Tibial artery (tissue), 4 donors: ENCODE measurements around the gene PTPRH.

Experiments
- DNase-seq, 2 donors: peaks; one replicate each; pipeline ENCODE4 v3.0.0-alpha.2; 2019
- H3K27ac ChIP-seq, 2 donors: fragments of 200-600 bp; sonication (generic) in 1 of 2; 1 replicate in 1 of 2; 2 replicates in 1 of 2; pipeline ENCODE4 v1.5.1; 2018 to 2019; ENCODE audit warnings: mild to moderate bottlenecking in 1 of 2
- H3K27me3 ChIP-seq, 2 donors: fragments of 200-600 bp; sonication (generic) in 1 of 2; one replicate each; pipeline versions ENCODE4 v1.5.1 to v1.6.0; 2016 to 2019
- H3K36me3 ChIP-seq, 3 donors: fragments of 200-600 bp; sonication (generic) in 2 of 3; one replicate each; pipeline ENCODE4 v1.5.1; 2016 to 2019; ENCODE audit warnings: mild to moderate bottlenecking in 2 of 3
- H3K4me1 ChIP-seq, 4 donors: fragments of 200-600 bp; sonication (generic) in 2 of 4; 1 replicate in 3 of 4; 2 replicates in 1 of 4; pipeline ENCODE4 v1.5.1; 2016 to 2019
- H3K4me3 ChIP-seq, 2 donors: fragments of 200-600 bp; sonication (generic) in 1 of 2; 1 replicate in 1 of 2; 2 replicates in 1 of 2; pipeline ENCODE4 v1.5.1; 2018 to 2019; ENCODE audit warnings: mild to moderate bottlenecking in 2 of 2
- H3K9me3 ChIP-seq, 3 donors: fragments of 200-600 bp; sonication (generic) in 1 of 3; one replicate each; pipeline ENCODE4 v1.5.1; 2016 to 2019
- intact Hi-C: fragments of 100-400 bp; cut with DNase I; formaldehyde crosslinking; loops from one replicate; pipeline ENCODE4 v1.15.0; 2023; ENCODE audit warnings: low total_unique reads
- TF ChIP-seq, protein P1 (sequence below), 2 experiments: fragments of 200-600 bp in 1 of 2; fragments of 450-650 bp in 1 of 2; IDR thresholded peaks; one replicate each; pipeline ENCODE4 v1.5.1; 2017 to 2019; ENCODE audit warnings: antibody characterized with exemption in 2 of 2, mild to moderate bottlenecking in 1 of 2, moderate library complexity in 1 of 2

PTPRH gene

GRCh38 chr19:55160986-55161365, 48.3 kb downstream of the PTPRH start:
- TF ChIP-seq, protein P1, sequence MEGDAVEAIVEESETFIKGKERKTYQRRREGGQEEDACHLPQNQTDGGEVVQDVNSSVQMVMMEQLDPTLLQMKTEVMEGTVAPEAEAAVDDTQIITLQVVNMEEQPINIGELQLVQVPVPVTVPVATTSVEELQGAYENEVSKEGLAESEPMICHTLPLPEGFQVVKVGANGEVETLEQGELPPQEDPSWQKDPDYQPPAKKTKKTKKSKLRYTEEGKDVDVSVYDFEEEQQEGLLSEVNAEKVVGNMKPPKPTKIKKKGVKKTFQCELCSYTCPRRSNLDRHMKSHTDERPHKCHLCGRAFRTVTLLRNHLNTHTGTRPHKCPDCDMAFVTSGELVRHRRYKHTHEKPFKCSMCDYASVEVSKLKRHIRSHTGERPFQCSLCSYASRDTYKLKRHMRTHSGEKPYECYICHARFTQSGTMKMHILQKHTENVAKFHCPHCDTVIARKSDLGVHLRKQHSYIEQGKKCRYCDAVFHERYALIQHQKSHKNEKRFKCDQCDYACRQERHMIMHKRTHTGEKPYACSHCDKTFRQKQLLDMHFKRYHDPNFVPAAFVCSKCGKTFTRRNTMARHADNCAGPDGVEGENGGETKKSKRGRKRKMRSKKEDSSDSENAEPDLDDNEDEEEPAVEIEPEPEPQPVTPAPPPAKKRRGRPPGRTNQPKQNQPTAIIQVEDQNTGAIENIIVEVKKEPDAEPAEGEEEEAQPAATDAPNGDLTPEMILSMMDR (IDR thresholded peaks at IDR 0.05): no peak
- intact Hi-C loops: no loop called here
- no peaks in the 10 kb centered on the region for H3K36me3 ChIP-seq
- H3K27me3 ChIP-seq: peaks cover 0 to 90% of the 10 kb centered on the region in 2 donors
- no peak for DNase-seq
- H3K27ac ChIP-seq: no peak overlapping the region
- no peaks in the 10 kb centered on the region for H3K9me3 ChIP-seq
- no peak overlapping the region for H3K4me3 ChIP-seq
- peaks cover 0 to 15% (median 2%) of the 10 kb centered on the region in 4 donors for H3K4me1 ChIP-seq

DNA sequence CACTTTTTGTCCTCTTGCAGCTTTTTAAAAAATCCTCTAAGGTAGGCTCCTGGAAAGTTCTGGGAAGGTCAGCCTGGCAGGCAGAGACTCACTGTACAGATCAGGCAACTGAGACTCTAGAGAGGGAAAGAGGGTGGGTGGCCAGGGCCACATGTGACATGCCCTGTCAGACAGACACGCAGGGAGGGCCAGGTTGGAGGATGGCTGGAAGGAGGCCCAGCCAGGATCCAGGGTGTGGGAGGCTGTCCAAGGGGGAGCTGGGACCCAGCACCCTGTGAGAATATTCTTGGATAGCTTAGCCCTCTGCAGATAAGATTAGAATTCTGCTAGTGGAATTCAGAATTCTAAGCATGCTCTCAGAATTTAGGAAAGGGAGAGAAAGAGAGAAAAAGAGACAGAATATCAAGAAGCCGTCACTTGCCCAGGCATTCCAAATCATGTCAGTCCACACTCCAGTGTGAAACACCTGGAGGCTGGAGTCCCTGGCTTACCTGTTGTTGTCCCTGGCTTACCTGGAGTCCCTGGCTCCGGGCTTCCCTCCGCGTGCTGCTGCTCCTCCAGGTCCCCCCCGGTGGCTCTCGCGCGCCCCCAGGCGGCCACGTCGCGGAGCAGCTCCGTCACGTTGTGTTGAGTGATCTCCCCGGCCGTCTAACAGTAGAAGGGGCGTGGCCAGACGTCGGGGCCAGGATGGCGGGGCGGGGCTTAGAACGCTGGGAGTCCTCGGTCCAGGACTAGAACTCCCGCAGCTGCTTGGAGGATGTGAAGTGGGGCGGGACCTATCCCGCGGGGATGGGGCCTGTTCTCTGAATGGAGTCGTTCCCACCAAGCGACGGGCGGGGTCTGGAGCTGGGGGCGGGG, 48.9 kb downstream of the PTPRH start:
- Histone ChIP-seq H3K36me3 (no peaks in the 10 kb centered on the region), H3K27me3 (peaks cover 0 to 88% of the 10 kb centered on the region in 2 donors), H3K4me3 (no peak overlapping the region), H3K4me1 (peaks cover 0 to 13% (median 3%) of the 10 kb centered on the region in 4 donors), H3K27ac (no peak overlapping the region), H3K9me3 (no peaks in the 10 kb centered on the region)
- intact Hi-C loops: no loop called here
- TF ChIP-seq, protein P1 (IDR thresholded peaks at IDR 0.05): peak; percentile 47 to 48
- DNase-seq: peak; percentile 58 to 78

- Histone ChIP-seq H3K27me3 (peaks cover 0 to 89% of the 10 kb centered on the region in 2 donors), H3K4me3 (no peak overlapping the region), H3K27ac (no peak overlapping the region), H3K36me3 (no peaks in the 10 kb centered on the region), H3K9me3 (no peaks in the 10 kb centered on the region), H3K4me1 (peaks cover 0 to 13% (median 3%) of the 10 kb centered on the region in 4 donors)
- TF ChIP-seq, protein P1 (IDR thresholded peaks at IDR 0.05): no peak
- DNase-seq: no peak
- intact Hi-C loops: no loop called here
These were observed 50.2 kb downstream of the PTPRH start for GRCh38 chr19:55158848-55159749.

DNA sequence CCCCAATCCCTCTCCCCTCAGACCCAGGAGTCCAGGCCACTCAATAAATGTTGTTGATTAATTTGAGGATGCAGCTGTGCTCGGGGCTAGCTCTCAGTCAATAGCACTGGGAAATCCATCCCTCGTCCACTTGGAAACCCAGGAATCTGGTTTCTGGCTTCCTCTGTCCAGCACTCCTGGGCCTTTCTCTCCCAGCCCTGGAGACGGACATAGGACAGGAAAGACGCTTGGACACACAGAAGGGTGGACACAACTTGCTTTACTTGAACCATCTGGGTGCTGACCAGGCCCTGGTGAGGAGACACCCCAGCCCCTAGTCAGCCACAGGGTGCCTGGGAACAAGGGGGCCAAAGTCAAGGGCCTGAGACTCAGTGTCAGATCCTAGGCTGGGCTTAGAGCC, 50.9 kb downstream of the PTPRH start:
- intact Hi-C loops: no loop called here
- Histone ChIP-seq H3K36me3 (no peaks in the 10 kb centered on the region), H3K9me3 (no peaks in the 10 kb centered on the region), H3K4me1 (peaks cover 0 to 13% (median 3%) of the 10 kb centered on the region in 4 donors), H3K4me3 (no peak overlapping the region), H3K27ac (no peak overlapping the region), H3K27me3 (peaks cover 0 to 89% of the 10 kb centered on the region in 2 donors)
- TF ChIP-seq, protein P1 (IDR thresholded peaks at IDR 0.05): no peak
- DNase-seq: no peak

DNA sequence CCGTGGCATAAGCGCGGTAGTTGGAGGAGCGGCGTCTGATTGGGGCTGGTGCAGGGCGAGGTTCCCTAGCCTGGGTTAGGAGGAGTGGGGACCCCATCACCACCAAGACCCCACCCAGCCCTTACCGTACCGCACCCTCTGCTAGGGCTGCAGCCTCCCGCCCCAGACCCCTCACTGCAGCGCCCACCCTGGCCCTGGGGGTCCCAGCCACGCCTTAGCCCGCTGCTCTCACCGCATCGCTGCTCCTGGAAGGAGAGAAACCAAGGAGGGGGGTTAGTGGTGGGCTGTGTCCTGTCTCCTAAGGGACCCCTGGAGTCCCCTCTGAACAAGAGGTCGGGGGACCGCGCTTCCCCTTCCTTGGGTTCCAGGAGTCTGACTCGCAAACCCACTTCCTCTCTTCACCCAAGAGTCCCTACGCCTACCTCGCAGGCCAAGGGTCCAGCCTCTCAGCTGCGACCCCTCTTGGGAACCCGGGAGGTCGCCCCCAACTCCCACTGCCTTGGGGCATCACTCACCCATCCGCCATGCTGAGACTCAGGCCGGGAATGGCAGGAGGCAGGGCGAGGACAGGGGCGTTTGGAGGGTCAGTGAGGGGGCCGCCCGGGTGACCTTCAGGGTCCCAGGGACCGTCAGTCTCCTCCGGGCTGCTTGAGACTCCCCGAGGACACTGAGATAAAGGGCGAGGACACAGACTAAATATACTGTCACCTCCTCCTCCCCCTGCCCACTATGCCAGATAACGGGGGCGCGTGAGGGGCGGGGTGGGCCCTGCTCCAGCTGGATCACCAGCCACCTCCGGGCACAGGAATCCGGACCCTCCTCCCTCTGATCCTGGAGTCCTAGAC, 52.0 kb downstream of the PTPRH start, which contains the start of gene TNNI3:
TNNI3 (minus strand) TSS at position 669 of the 845 bp plus-strand sequence; CDS start at position 526, 143 bp downstream.
- no peak within 1 kb of the TSS for H3K4me3 ChIP-seq
- peaks cover 0 to 13% (median 3%) of the 10 kb centered on the region in 4 donors for H3K4me1 ChIP-seq
- H3K27ac ChIP-seq: no peak within 1 kb of the TSS
- TF ChIP-seq, protein P1 (IDR thresholded peaks at IDR 0.05): no peak
- DNase-seq: no peak
- intact Hi-C loops: no loop called here
- no peaks in the 10 kb centered on the region for H3K9me3 ChIP-seq
- H3K27me3 ChIP-seq: peaks cover 0 to 90% of the 10 kb centered on the region in 2 donors
- H3K36me3 ChIP-seq: no peaks in the 10 kb centered on the region
